ENCODE measurements around the gene GARIN3. TPM values are rescaled to one million over a fixed set of nuclear protein-coding genes. Genes with fewer than 3 reads are reported as not detected.

The GARIN3 gene
- total RNA-seq, 1 experiment from 2014 or later: not detected

DNA sequence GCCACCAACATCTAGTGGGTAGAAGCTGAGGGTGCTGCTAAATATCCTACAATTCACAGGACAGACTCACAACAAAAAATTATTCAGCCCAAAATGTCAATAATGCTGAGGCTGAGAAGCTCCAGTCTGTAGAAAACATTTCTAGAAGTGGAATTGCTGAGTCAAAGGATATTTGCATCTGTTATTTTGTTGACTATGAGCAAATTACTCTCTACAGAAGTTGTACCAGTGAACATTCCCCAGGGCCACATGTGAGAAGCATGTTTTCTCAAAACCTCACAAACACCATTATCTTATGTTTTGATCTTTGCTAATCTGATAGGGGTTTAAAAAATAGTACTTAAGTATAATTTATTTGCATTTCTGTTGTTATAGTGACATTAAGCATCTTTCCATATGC is 30.0 kb upstream of the GARIN3 start:
- Histone ChIP-seq H3K27me3 (replicated peaks; ENCODE audit: insufficient read depth, low read depth, low read length, poor library complexity) (peaks cover 17% of the 10 kb centered on the region), H3K4me1 (ENCODE audit: insufficient read depth, low read length, poor library complexity, severe bottlenecking) (no peaks in the 10 kb centered on the region), H3K27ac (ENCODE audit: low read depth, low read length, poor library complexity, severe bottlenecking) (no peak overlapping the region), H3K9me3 (ENCODE audit: low read depth, low read length, poor library complexity, severe bottlenecking) (no peaks in the 10 kb centered on the region), H3K4me3 (ENCODE audit: low read depth, low read length, poor library complexity, severe bottlenecking) (no peak overlapping the region), H3K36me3 (ENCODE audit: insufficient read depth, low read length, poor library complexity, severe bottlenecking) (no peaks in the 10 kb centered on the region)
- ChIA-PET POLR2A (ENCODE audit: low non-redundant PET) (no interaction called here), CTCF (no interaction called here)
- TF ChIP-seq, protein P1, sequence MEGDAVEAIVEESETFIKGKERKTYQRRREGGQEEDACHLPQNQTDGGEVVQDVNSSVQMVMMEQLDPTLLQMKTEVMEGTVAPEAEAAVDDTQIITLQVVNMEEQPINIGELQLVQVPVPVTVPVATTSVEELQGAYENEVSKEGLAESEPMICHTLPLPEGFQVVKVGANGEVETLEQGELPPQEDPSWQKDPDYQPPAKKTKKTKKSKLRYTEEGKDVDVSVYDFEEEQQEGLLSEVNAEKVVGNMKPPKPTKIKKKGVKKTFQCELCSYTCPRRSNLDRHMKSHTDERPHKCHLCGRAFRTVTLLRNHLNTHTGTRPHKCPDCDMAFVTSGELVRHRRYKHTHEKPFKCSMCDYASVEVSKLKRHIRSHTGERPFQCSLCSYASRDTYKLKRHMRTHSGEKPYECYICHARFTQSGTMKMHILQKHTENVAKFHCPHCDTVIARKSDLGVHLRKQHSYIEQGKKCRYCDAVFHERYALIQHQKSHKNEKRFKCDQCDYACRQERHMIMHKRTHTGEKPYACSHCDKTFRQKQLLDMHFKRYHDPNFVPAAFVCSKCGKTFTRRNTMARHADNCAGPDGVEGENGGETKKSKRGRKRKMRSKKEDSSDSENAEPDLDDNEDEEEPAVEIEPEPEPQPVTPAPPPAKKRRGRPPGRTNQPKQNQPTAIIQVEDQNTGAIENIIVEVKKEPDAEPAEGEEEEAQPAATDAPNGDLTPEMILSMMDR (conservative IDR thresholded peaks at IDR 0.05; ENCODE audit: low read depth, low read length): no peak
- no peak for TF ChIP-seq EZH2 (IDR thresholded peaks at IDR 0.05; ENCODE audit: borderline replicate concordance, low read depth, low read length, poor library complexity, severe bottlenecking)
- no peak for DNase-seq (ENCODE audit: low spot score)
- no TSS peak for BruUV-seq (replicated peaks)
- intact Hi-C loops (cut with micrococcal nuclease; ENCODE audit: unreplicated experiment): no loop called here

DNA sequence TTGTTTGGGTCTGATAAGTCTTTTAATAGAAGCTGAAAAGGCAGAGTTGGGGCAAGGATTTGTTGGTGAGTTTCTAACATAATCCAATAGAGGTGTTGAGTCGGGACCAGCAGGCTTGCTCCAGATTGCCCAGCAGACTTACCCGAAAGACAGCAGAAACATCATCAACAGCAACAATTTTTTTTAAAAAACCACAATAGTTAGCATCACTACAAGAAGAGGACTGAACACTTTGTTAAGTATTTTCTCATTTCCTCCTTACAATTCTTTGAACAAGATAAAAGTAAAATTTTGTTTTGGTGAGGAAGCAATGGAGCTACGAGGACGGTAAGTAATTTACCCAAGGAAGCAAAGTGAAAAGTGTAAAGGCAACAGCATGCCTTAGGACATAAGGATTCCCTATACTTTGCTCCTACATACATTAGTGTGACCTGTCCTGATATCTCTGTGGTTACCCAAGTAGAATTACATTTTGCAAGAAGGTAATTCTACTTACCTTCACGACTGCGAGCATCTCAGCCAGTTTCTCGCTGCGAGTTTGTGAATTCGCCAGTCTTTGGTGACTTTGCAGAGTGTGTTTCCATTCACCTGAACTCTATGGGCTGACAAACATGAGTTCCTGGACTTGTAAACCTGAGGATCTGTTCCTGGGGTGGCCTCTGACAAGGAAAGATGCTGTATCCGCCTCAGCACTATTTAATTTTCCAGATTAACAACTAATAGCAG is 27.8 kb upstream of the GARIN3 start:
- TF ChIP-seq, protein P1 (conservative IDR thresholded peaks at IDR 0.05; ENCODE audit: low read depth, low read length): no peak
- TF ChIP-seq EZH2 (IDR thresholded peaks at IDR 0.05; ENCODE audit: borderline replicate concordance, low read depth, low read length, poor library complexity, severe bottlenecking): no peak
- Histone ChIP-seq H3K4me3 (ENCODE audit: low read depth, low read length, poor library complexity, severe bottlenecking) (no peak overlapping the region), H3K27ac (ENCODE audit: low read depth, low read length, poor library complexity, severe bottlenecking) (no peak overlapping the region), H3K4me1 (ENCODE audit: insufficient read depth, low read length, poor library complexity, severe bottlenecking) (no peaks in the 10 kb centered on the region), H3K27me3 (replicated peaks; ENCODE audit: insufficient read depth, low read depth, low read length, poor library complexity) (peaks cover 13% of the 10 kb centered on the region), H3K9me3 (ENCODE audit: low read depth, low read length, poor library complexity, severe bottlenecking) (no peaks in the 10 kb centered on the region), H3K36me3 (ENCODE audit: insufficient read depth, low read length, poor library complexity, severe bottlenecking) (no peaks in the 10 kb centered on the region)
- ChIA-PET POLR2A (ENCODE audit: low non-redundant PET) (no interaction called here), CTCF (no interaction called here)
- intact Hi-C loops (cut with micrococcal nuclease; ENCODE audit: unreplicated experiment): no loop called here
- BruUV-seq (replicated peaks): no TSS peak
- DNase-seq (ENCODE audit: low spot score): no peak

- Histone ChIP-seq H3K9me3 (ENCODE audit: low read depth, low read length, poor library complexity, severe bottlenecking) (no peaks in the 10 kb centered on the region), H3K36me3 (ENCODE audit: insufficient read depth, low read length, poor library complexity, severe bottlenecking) (no peaks in the 10 kb centered on the region), H3K4me3 (ENCODE audit: low read depth, low read length, poor library complexity, severe bottlenecking) (no peak overlapping the region), H3K27ac (ENCODE audit: low read depth, low read length, poor library complexity, severe bottlenecking) (no peak overlapping the region), H3K4me1 (ENCODE audit: insufficient read depth, low read length, poor library complexity, severe bottlenecking) (no peaks in the 10 kb centered on the region), H3K27me3 (replicated peaks; ENCODE audit: insufficient read depth, low read depth, low read length, poor library complexity) (peaks cover 5% of the 10 kb centered on the region)
- CTCF ChIA-PET: no interaction called here
- BruUV-seq (replicated peaks): no TSS peak
- POLR2A ChIA-PET (ENCODE audit: low non-redundant PET): no interaction called here
- intact Hi-C loops (cut with micrococcal nuclease; ENCODE audit: unreplicated experiment): no loop called here
- DNase-seq (ENCODE audit: low spot score): no peak
- TF ChIP-seq, protein P1 (conservative IDR thresholded peaks at IDR 0.05; ENCODE audit: low read depth, low read length): no peak
- TF ChIP-seq EZH2 (IDR thresholded peaks at IDR 0.05; ENCODE audit: borderline replicate concordance, low read depth, low read length, poor library complexity, severe bottlenecking): no peak
Observed at GRCh38 chr5:157189223-157189622, 23.2 kb upstream of the GARIN3 start.

Measured in A673 (cell line).